Testis (tissue), 3 donors: ENCODE measurements around the gene ASB6. TPM values are rescaled to one million over a fixed set of nuclear protein-coding genes. Genes with fewer than 3 reads are reported as not detected.

ENCODE experiments used
- DNase-seq: peaks from one replicate; pipeline ENCODE4 v3.0.0-alpha.2; 2019
- H3K27ac ChIP-seq, 2 donors: fragments of 200-600 bp; sonication (generic); one replicate each; pipeline ENCODE4 v1.5.1; 2019
- H3K27me3 ChIP-seq: fragments of 200-600 bp; sonication (generic); one replicate; pipeline ENCODE4 v1.5.1; 2019
- H3K36me3 ChIP-seq: fragments of 200-600 bp; sonication (generic); one replicate; pipeline ENCODE4 v1.5.1; 2017; ENCODE audit warnings: low read depth; ENCODE audit errors: missing control alignments
- H3K4me1 ChIP-seq: fragments of 200-600 bp; sonication (generic); one replicate; pipeline ENCODE4 v1.5.1; 2019
- H3K4me3 ChIP-seq, 2 donors: fragments of 200-600 bp; sonication (generic); one replicate each; pipeline ENCODE4 v1.5.1; 2017 to 2019
- H3K9me3 ChIP-seq: fragments of 200-600 bp; sonication (generic); one replicate; pipeline ENCODE4 v1.5.1; 2017
- POLR2A ChIP-seq: fragments of 450-650 bp; IDR thresholded peaks from one replicate; pipeline ENCODE4 v1.6.1; 2017; ENCODE audit warnings: antibody characterized with exemption, mild to moderate bottlenecking, moderate library complexity
- WGBS, 2 donors: methylation state at CpG; one replicate each; pipeline ENCODE4 v1.1.5; 2018; 5-methylcytosine and 5-hydroxymethylcytosine counted together
- intact Hi-C: fragments of 100-400 bp; cut with DNase I; formaldehyde crosslinking; loops from one replicate; pipeline ENCODE4 v1.15.1; 2023; ENCODE audit warnings: low total_unique reads
- polyA plus RNA-seq: library from polyadenylated mRNA; stranded (reverse); fragments of 350-450 nt; fragmentation: Illumina TruSeq; extraction: RNeasy Lipid Tissue Mini Kit (QIAGEN cat#74804); gene quantifications from one replicate; pipeline ENCODE4 v1.2.3, GENCODE V29; 2014; ENCODE audit warnings: low read depth, low replicate concordance; ENCODE audit not compliant: insufficient read depth
- total RNA-seq, 2 donors: library from RNA; depleted of rRNA; stranded (reverse); fragments of >200 nt; gene quantifications; one replicate each; pipeline ENCODE4 v1.2.3, GENCODE V29; 2016
- TF ChIP-seq, protein P1 (sequence below), 3 experiments: fragments of 450-650 bp in 2 of 3; fragments of 200-600 bp in 1 of 3; sonication (generic) in 1 of 3; IDR thresholded peaks; one replicate each; pipeline ENCODE4 v1.5.1; 2016 to 2019; ENCODE audit warnings: antibody characterized with exemption in 3 of 3, mild to moderate bottlenecking in 2 of 3, moderate library complexity in 1 of 3

ASB6 gene
- total and polyA plus RNA-seq, 3 donors from 2014 or later: 21.4 to 61.7 (median 51.2) TPM

DNA sequence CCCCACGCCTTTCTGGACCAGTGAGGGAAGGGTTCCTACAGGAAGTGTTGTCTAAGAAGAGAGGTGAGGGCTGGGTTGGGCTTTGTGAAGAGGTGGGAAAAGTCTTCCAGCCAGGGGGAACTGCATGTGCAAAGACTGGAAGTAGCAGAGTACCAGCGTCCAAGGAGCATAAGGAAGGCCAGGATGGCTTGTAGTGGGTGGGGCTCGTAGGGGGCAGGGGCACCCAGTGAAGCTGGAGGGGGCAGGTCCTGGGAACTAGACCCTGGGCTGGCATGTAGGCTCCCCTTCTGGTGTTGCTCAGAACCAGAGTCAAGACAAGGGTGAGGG, 43.9 kb upstream of the ASB6 start:
- no peaks in the 10 kb centered on the region for H3K36me3 ChIP-seq
- H3K27ac ChIP-seq: no peak overlapping the region
- intact Hi-C loops: no loop called here
- no peaks in the 10 kb centered on the region for H3K4me1 ChIP-seq
- no peak for DNase-seq
- TF ChIP-seq, protein P1, sequence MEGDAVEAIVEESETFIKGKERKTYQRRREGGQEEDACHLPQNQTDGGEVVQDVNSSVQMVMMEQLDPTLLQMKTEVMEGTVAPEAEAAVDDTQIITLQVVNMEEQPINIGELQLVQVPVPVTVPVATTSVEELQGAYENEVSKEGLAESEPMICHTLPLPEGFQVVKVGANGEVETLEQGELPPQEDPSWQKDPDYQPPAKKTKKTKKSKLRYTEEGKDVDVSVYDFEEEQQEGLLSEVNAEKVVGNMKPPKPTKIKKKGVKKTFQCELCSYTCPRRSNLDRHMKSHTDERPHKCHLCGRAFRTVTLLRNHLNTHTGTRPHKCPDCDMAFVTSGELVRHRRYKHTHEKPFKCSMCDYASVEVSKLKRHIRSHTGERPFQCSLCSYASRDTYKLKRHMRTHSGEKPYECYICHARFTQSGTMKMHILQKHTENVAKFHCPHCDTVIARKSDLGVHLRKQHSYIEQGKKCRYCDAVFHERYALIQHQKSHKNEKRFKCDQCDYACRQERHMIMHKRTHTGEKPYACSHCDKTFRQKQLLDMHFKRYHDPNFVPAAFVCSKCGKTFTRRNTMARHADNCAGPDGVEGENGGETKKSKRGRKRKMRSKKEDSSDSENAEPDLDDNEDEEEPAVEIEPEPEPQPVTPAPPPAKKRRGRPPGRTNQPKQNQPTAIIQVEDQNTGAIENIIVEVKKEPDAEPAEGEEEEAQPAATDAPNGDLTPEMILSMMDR (IDR thresholded peaks at IDR 0.05): no peak
- no peak for TF ChIP-seq POLR2A
- WGBS, 2 donors: 83 to 90% methylated on average over 3 of the region's 3 CpGs
- H3K9me3 ChIP-seq: no peaks in the 10 kb centered on the region
- H3K27me3 ChIP-seq: no peaks in the 10 kb centered on the region
- H3K4me3 ChIP-seq: no peak overlapping the region

DNA sequence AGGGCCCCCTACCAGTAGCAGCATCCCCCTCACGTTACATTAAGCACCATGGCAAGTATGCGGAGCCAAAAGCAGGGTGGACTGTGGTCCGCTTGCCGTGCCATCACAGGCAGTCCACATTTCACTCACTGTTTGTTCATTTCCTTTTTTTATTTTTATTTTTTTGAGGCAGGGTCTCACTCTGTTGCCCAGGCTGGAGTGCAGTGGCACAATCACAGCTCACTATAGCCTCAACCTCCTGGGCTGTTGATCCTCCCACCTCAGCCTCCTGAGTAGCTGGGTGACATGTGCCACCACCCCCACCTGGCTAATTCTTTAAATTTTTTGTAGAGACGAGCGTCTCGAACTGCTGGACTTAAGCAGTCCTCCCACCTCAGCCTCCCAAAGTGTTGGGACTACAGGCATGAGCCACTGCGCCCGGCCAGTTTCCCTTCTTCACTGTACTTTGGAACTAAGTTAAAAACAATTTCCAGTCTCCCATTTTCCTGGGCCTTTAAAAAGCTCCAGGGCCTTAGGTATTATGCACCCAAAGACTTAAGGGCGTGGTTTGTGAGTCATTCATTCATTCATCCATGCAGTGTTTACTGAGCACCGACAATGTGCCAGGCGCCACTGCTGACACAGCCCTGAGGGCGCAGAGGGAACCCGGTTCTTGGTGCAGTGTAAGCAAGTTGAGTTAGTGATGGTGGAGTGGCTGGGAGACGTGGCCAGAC, 43.4 kb upstream of the ASB6 start:
- Histone ChIP-seq H3K9me3 (no peaks in the 10 kb centered on the region), H3K27ac (no peak overlapping the region), H3K36me3 (no peaks in the 10 kb centered on the region), H3K27me3 (no peaks in the 10 kb centered on the region), H3K4me3 (no peak overlapping the region), H3K4me1 (no peaks in the 10 kb centered on the region)
- intact Hi-C loops: no loop called here
- WGBS, 2 donors: 86 to 92% methylated on average over 15 of the region's 15 CpGs
- no peak for TF ChIP-seq POLR2A
- TF ChIP-seq, protein P1 (IDR thresholded peaks at IDR 0.05): no peak
- no peak for DNase-seq

DNA sequence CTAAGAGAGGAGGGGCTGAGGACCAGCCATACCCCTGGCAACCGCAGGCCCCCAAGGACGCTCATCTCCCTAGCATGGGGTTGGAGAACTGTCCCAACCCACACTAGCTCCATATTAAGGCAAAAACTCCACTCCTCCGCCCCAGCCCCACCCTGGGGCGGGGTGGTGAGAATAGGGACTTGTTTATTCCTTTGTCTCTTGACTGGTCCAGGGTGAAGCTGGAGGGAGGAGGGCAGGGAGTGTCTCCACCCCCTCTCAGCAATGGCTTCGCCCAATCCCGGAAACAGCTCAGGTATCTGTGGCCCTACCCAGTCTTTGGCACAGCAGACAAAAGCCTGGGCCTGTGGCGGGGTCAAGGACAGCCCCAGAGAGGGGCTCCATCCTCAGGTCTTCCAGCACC, 40.4 kb upstream of the ASB6 start:
- no peaks in the 10 kb centered on the region for H3K9me3 ChIP-seq
- H3K4me1 ChIP-seq: no peaks in the 10 kb centered on the region
- no peak overlapping the region for H3K27ac ChIP-seq
- no peak for DNase-seq
- WGBS, 2 donors: 89 to 100% methylated on average over 2 to 7 of the region's 7 CpGs
- intact Hi-C loops: no loop called here
- no peak overlapping the region for H3K4me3 ChIP-seq
- H3K36me3 ChIP-seq: no peaks in the 10 kb centered on the region
- H3K27me3 ChIP-seq: no peaks in the 10 kb centered on the region
- TF ChIP-seq, protein P1 (IDR thresholded peaks at IDR 0.05): no peak
- no peak for TF ChIP-seq POLR2A

DNA sequence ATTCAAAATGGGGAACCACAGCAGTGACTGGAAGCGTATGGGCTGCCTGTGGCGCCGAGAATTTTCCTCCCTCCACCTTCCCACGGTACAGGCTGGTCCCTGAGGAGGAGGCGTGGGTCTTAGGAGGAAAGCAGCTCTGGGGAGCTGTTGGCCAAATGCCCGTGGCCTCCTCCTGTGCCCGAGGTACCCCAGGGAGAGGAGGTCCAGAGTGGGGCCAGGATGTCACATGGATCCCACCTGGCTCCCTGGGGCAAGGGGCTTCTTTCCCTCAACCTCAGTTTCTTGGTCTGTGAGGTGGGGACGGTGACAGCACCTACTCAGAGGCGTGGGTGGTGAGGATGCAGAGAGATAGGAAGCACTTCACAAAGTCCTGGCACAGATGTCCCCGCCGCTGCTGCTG, 40.0 kb upstream of the ASB6 start:
- DNase-seq: no peak
- intact Hi-C loops: no loop called here
- TF ChIP-seq POLR2A: no peak
- TF ChIP-seq, protein P1 (IDR thresholded peaks at IDR 0.05): no peak
- H3K4me1 ChIP-seq: no peaks in the 10 kb centered on the region
- H3K27me3 ChIP-seq: no peaks in the 10 kb centered on the region
- H3K9me3 ChIP-seq: no peaks in the 10 kb centered on the region
- H3K36me3 ChIP-seq: no peaks in the 10 kb centered on the region
- no peak overlapping the region for H3K27ac ChIP-seq
- WGBS, 2 donors: 80 to 100% methylated on average over 3 to 11 of the region's 11 CpGs
- no peak overlapping the region for H3K4me3 ChIP-seq

DNA sequence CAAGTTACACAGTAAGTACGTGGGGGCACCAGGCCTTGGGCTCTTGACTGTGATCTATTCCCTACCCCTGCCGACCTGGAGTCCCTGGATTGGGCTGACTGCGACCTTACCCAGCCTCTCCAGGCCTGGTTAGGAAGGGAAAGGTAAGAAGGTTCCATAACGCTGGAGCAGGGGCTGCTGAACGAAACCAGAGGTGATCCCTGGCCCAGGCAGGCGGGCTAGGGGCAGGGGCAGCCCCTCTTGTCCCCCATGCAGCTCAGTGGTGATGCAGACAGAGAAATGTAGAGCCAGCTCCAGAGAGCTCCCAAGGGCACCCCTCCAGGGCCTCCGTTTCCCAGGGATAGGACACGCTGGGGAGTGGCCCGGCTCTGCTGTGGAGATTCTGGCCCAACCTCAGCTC, 37.6 kb upstream of the ASB6 start:
- 83 to 86% methylated on average over 5 to 9 of the region's 9 CpGs for WGBS, 2 donors
- no peak for DNase-seq
- TF ChIP-seq POLR2A: no peak
- TF ChIP-seq, protein P1 (IDR thresholded peaks at IDR 0.05): no peak
- H3K27ac ChIP-seq: no peak overlapping the region
- no peaks in the 10 kb centered on the region for H3K9me3 ChIP-seq
- H3K4me3 ChIP-seq: no peak overlapping the region
- no peaks in the 10 kb centered on the region for H3K27me3 ChIP-seq
- no peaks in the 10 kb centered on the region for H3K36me3 ChIP-seq
- intact Hi-C loops: no loop called here
- peaks cover 4% of the 10 kb centered on the region for H3K4me1 ChIP-seq
